Tibial nerve (tissue), 4 donors: ENCODE results near the gene ZNF646. TPM values are rescaled to one million over a fixed set of nuclear protein-coding genes. Genes with fewer than 3 reads are reported as not detected.

Experiments used
- DNase-seq, 2 donors: peaks; one replicate each; pipeline ENCODE4 v3.0.0-alpha.2; 2019; ENCODE audit warnings: low spot score in 2 of 2
- H3K27ac ChIP-seq, 4 donors: fragments of 200-600 bp; sonication (generic) in 3 of 4; one replicate each; pipeline ENCODE4 v1.5.1; 2017 to 2019; ENCODE audit warnings: mild to moderate bottlenecking in 1 of 4
- H3K27me3 ChIP-seq, 2 donors: fragments of 200-600 bp; sonication (generic) in 1 of 2; one replicate each; pipeline versions ENCODE4 v1.5.1 to v1.6.0; 2017 to 2019
- H3K36me3 ChIP-seq, 3 donors: fragments of 200-600 bp; sonication (generic); one replicate each; pipeline ENCODE4 v1.5.1; 2018 to 2019
- H3K4me1 ChIP-seq, 4 donors: fragments of 200-600 bp; sonication (generic) in 3 of 4; one replicate each; pipeline ENCODE4 v1.5.1; 2017 to 2019
- H3K4me3 ChIP-seq, 4 donors: fragments of 200-600 bp; sonication (generic) in 3 of 4; one replicate each; pipeline ENCODE4 v1.5.1; 2017 to 2019; ENCODE audit warnings: mild to moderate bottlenecking in 1 of 4, moderate library complexity in 1 of 4
- H3K9me3 ChIP-seq, 4 donors: fragments of 200-600 bp; sonication (generic) in 3 of 4; one replicate each; pipeline ENCODE4 v1.5.1; 2017 to 2019
- CTCF ChIP-seq, 5 experiments: fragments of 200-600 bp in 3 of 5; fragments of 450-650 bp in 2 of 5; sonication (generic) in 3 of 5; IDR thresholded peaks; one replicate each; pipeline ENCODE4 v1.5.1; 2016 to 2019; ENCODE audit warnings: antibody characterized with exemption in 5 of 5, mild to moderate bottlenecking in 3 of 5, moderate library complexity in 2 of 5
- EP300 ChIP-seq, 2 donors: sonication (generic); formaldehyde crosslinking; IDR thresholded peaks; one replicate each; pipeline ENCODE4 v1.6.1; 2017; ENCODE audit warnings: antibody characterized with exemption in 2 of 2, mild to moderate bottlenecking in 1 of 2
- POLR2A ChIP-seq, 2 donors: fragments of 450-650 bp; IDR thresholded peaks; one replicate each; pipeline ENCODE4 v1.6.1; 2017; ENCODE audit warnings: antibody characterized with exemption in 2 of 2, mild to moderate bottlenecking in 2 of 2, moderate library complexity in 2 of 2
- WGBS, 2 donors: methylation state at CpG; one replicate each; pipeline ENCODE4 v1.1.5; 2018; 5-methylcytosine and 5-hydroxymethylcytosine counted together
- total RNA-seq, 4 donors: library from RNA; depleted of rRNA; stranded (reverse); fragments of >200 nt; gene quantifications; one replicate each; pipeline ENCODE4 v1.1.0, GENCODE V29; 2016

The ZNF646 gene
- total RNA-seq, 4 donors from 2014 or later: 13.4 to 22.5 (median 20.0) TPM

DNA sequence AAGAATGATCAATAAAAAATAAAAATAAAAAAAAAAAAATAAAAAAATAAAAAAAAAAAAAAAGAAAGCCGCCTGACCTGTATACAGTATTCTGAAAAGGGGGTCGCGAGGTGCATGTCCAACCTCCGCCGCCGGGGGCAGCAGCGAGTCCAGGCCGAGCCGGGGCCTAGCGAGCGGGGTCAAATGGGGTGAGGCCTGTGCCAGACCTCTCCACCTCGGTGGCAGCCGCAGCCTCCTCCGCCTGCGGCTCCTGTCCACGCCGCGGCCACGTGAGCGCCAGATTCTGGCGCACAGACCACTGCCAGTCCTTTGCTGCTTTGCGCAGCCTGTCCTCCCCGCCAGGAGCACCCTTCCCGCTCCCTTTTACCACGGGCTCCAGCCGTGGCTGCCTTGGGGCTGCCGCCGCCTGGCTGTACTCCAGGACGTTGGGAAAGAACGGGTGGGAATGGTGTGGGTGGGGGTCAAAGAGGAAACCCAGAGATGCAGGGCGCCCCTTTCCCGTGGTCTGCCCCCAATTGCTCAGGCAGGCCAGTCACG, 31.5 kb downstream of the ZNF646 start:
- 6 to 12% methylated on average over 33 of the region's 33 CpGs for WGBS, 2 donors
- peak overlapping the region; percentile 15 to 77 (median 42) for H3K27ac ChIP-seq
- peak; percentile 80 to 90 for DNase-seq
- TF ChIP-seq EP300 (IDR thresholded peaks at IDR 0.05) (peak in 1 of 2 donors; percentile 59), CTCF (IDR thresholded peaks at IDR 0.05) (peak; percentile 84 to 92 (median 89)), POLR2A (IDR thresholded peaks at IDR 0.05) (no peak)
- H3K4me3 ChIP-seq: peak overlapping the region in 2 of 4 donors; percentile 25 to 30
- no peaks in the 10 kb centered on the region for H3K27me3 ChIP-seq
- peaks cover 0 to 30% (median 15%) of the 10 kb centered on the region in 4 donors for H3K4me1 ChIP-seq
- H3K36me3 ChIP-seq: peaks cover 0 to 15% (median 0%) of the 10 kb centered on the region in 3 donors
- no peaks in the 10 kb centered on the region for H3K9me3 ChIP-seq

DNA sequence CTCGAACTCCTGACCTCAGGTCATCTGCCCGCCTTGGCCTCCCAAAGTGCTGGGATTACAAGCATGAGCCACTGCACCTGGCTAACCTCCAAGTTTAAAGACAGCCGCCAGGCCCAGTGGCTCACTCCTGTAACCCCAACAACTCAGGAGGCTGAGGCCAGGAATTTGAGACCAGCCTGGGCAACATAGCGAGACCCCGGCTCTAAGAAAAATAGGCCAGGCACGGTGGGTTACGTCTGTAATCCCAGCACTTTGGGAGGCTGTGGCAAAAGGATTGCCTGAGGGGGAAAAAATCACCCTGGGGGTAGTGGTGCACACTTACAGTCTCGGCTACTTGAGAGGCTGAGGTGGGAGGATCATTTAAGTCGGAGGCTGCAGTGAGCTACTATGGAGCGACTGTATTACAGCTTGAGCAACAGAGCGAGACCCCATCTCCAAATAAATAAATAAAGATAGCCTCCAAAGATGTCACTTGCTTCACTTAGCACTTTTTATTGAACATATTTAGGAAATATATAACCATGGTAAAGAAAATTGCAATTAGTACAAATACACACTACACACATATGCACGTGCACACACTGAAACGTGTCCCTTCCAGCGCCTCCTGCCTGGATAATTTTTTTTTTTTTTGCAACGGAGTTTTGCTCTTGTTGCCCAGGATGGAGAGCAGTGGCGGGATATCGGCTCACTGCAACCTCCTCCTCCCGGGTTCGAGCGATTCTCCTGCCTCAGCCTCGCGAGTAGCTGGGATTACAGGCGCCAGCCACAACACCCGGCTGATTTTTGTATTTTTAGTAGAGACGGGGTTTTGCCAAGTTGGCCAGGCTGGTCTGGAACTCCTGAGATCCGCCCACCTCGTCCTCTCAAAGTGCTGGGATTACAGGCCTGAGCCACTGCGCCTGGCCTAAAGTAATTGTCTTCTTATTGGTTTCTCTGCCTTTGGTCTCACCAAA, 32.6 kb downstream of the ZNF646 start:
- Histone ChIP-seq H3K36me3 (peaks cover 0 to 26% (median 0%) of the 10 kb centered on the region in 3 donors), H3K4me3 (no peak overlapping the region), H3K27ac (peak overlapping the region in 1 of 4 donors; percentile 96), H3K27me3 (no peaks in the 10 kb centered on the region), H3K9me3 (no peaks in the 10 kb centered on the region), H3K4me1 (peaks cover 0 to 30% (median 15%) of the 10 kb centered on the region in 4 donors)
- TF ChIP-seq EP300 (IDR thresholded peaks at IDR 0.05) (no peak), POLR2A (IDR thresholded peaks at IDR 0.05) (no peak), CTCF (IDR thresholded peaks at IDR 0.05) (no peak)
- WGBS, 2 donors: 89 to 94% methylated on average over 28 of the region's 28 CpGs
- DNase-seq: no peak

- Histone ChIP-seq H3K4me3 (no peak overlapping the region), H3K27me3 (no peaks in the 10 kb centered on the region), H3K27ac (peak overlapping the region in 3 of 4 donors; percentile 30 to 96 (median 96)), H3K9me3 (no peaks in the 10 kb centered on the region), H3K36me3 (peaks cover 0 to 33% (median 0%) of the 10 kb centered on the region in 3 donors), H3K4me1 (peaks cover 0 to 30% (median 15%) of the 10 kb centered on the region in 4 donors)
- DNase-seq: no peak
- WGBS, 2 donors: 92 to 93% methylated on average over 6 of the region's 6 CpGs
- no peak for TF ChIP-seq POLR2A (IDR thresholded peaks at IDR 0.05)
- no peak for TF ChIP-seq CTCF (IDR thresholded peaks at IDR 0.05)
- no peak for TF ChIP-seq EP300 (IDR thresholded peaks at IDR 0.05)
Observed at GRCh38 chr16:31107465-31107867, 33.2 kb downstream of the ZNF646 start.

DNA sequence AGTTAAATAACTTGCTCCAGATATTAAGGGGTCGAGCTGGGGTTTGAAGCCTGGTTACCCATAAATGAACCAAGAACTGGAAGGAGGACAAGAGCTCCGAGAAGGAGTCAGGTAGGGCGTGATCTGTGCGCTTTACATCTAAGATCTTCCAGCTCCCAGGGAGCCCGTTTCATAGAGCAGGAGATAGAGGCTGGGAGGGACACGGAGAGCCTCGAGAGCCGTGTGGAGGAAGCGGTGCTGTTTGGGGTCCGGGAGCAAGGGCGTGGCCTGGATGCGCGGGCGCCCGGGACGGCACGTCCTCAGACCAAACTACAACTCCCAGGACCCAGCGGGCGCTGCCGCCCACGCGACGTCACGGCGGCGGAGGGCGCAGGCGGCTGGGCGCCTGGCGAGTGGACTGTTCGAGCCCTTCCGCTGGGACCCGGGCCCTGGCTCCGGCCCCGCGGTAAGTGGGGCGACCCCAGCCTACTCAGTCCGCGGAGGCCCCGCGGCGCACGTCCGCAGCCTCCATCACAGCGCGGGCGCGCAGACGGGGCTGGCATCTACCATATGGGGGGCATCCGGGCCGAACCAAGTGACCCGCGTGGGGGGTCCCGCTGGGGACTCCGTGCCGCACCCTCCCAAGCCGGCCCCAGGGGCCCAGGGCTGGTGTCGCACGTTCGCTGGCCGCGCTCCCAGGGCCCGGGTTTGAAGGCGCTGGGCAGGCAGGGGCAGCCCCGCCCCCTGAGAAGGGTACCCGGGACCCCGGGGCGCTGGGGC, 34.0 kb downstream of the ZNF646 start, which contains the start of gene BCKDK:
Gene BCKDK (plus strand): TSS at position 352 of the 759 bp plus-strand sequence. CDS start 838 bp downstream, outside the sequence.
- Histone ChIP-seq H3K27me3 (no peaks in the 10 kb centered on the region), H3K9me3 (no peaks in the 10 kb centered on the region), H3K36me3 (peaks cover 0 to 40% (median 0%) of the 10 kb centered on the region in 3 donors), H3K4me1 (peaks cover 0 to 31% (median 15%) of the 10 kb centered on the region in 4 donors), H3K4me3 (peak within 1 kb of the TSS; percentile 81 to 97 (median 90)), H3K27ac (peak within 1 kb of the TSS; percentile 83 to 96 (median 96))
- TF ChIP-seq POLR2A (IDR thresholded peaks at IDR 0.05): peak; percentile 62 to 64
- TF ChIP-seq EP300 (IDR thresholded peaks at IDR 0.05): peak; percentile 34 to 75
- no peak for TF ChIP-seq CTCF (IDR thresholded peaks at IDR 0.05)
- peak in 1 of 2 donors; percentile 48 for DNase-seq
- 7 to 8% methylated on average over 32 to 34 of the region's 68 CpGs for WGBS, 2 donors
